Retinal pigment epithelial cell (primary cell): ENCODE data around the gene ADCY2.

Source experiments
- DNase-seq: peaks from one replicate; pipeline ENCODE4 v3.0.0-alpha.2; 2010; ENCODE audit warnings: low read depth
- H3K4me3 ChIP-seq: 2 replicates; pipeline ENCODE4 v1.5.1; 2011; ENCODE audit warnings: mild to moderate bottlenecking, low read length, control low read depth, moderate library complexity
- CTCF ChIP-seq: conservative IDR thresholded peaks from 2 replicates; pipeline ENCODE4 v1.5.1; 2011; ENCODE audit warnings: low read depth, low read length, control low read depth, inconsistent platforms

Gene ADCY2

GRCh38 chr5:7385681-7386080, 10.3 kb upstream of the ADCY2 start:
- no peak for TF ChIP-seq CTCF
- H3K4me3 ChIP-seq, result no peak overlapping the region
- no peak for DNase-seq

- no peak overlapping the region for H3K4me3 ChIP-seq
- DNase-seq, result no peak
- no peak for TF ChIP-seq CTCF
Observed at GRCh38 chr5:7388553-7388952, 7.4 kb upstream of the ADCY2 start.

GRCh38 chr5:7391215-7391614, 4.7 kb upstream of the ADCY2 start:
- TF ChIP-seq CTCF, result no peak
- DNase-seq, result no peak
- no peak overlapping the region for H3K4me3 ChIP-seq

GRCh38 chr5:7391814-7392692, 3.9 kb upstream of the ADCY2 start:
- no peak for DNase-seq
- peak; percentile 32 for TF ChIP-seq CTCF
- H3K4me3 ChIP-seq, result no peak overlapping the region

- no peak overlapping the region for H3K4me3 ChIP-seq
- no peak for TF ChIP-seq CTCF
- no peak for DNase-seq
Observed at GRCh38 chr5:7392693-7393024, 3.3 kb upstream of the ADCY2 start.

- H3K4me3 ChIP-seq, result no peak overlapping the region
- DNase-seq, result no peak
- no peak for TF ChIP-seq CTCF
Observed at GRCh38 chr5:7393921-7394799, 1.8 kb upstream of the ADCY2 start.
